Right renal cortex interstitium (tissue), 3 donors: ENCODE data around the gene LRP1-AS. TPM values are rescaled to one million over a fixed set of nuclear protein-coding genes. Genes with fewer than 3 reads are reported as not detected.

Source experiments
- DNase-seq, 3 donors: peaks; one replicate each; pipeline ENCODE4 v3.0.0-alpha.2; 2013; ENCODE audit warnings: low read depth in 3 of 3, low spot score in 2 of 3
- polyA plus RNA-seq, 3 donors: library from polyadenylated mRNA; unstranded; fragments of 120-200 nt; gene quantifications; one replicate each; pipeline ENCODE4 v1.2.1, GENCODE V29; 2013; ENCODE audit not compliant: insufficient read length in 3 of 3

LRP1-AS gene
- polyA plus RNA-seq, 3 donors: 0.44 TPM; not detected in 2

- no peak for DNase-seq
Measured at GRCh38 chr12:57161491-57161890, 14.1 kb upstream of the LRP1-AS start.

GRCh38 chr12:57160741-57161140 is 13.3 kb upstream of the LRP1-AS start:
- no peak for DNase-seq

- no peak for DNase-seq
Measured at GRCh38 chr12:57160040-57160439, 12.6 kb upstream of the LRP1-AS start.

GRCh38 chr12:57159311-57159710 is 11.9 kb upstream of the LRP1-AS start:
- no peak for DNase-seq

GRCh38 chr12:57158665-57159064 is 11.2 kb upstream of the LRP1-AS start:
- no peak for DNase-seq

- no peak for DNase-seq
Measured at GRCh38 chr12:57158186-57158585, 10.8 kb upstream of the LRP1-AS start.

- DNase-seq: no peak
Measured at GRCh38 chr12:57157588-57158173, 10.3 kb upstream of the LRP1-AS start.

GRCh38 chr12:57156701-57157403 is 9.4 kb upstream of the LRP1-AS start:
- DNase-seq: no peak

- DNase-seq: no peak
Measured at GRCh38 chr12:57154804-57155434, 7.5 kb upstream of the LRP1-AS start.

- no peak for DNase-seq
Measured at GRCh38 chr12:57154076-57154475, 6.7 kb upstream of the LRP1-AS start.

GRCh38 chr12:57153415-57153997 is 6.1 kb upstream of the LRP1-AS start:
- no peak for DNase-seq

GRCh38 chr12:57152639-57153038 is 5.2 kb upstream of the LRP1-AS start:
- DNase-seq: no peak

- no peak for DNase-seq
Measured at GRCh38 chr12:57151741-57152630, 4.6 kb upstream of the LRP1-AS start.

GRCh38 chr12:57150400-57151000 is 3.1 kb upstream of the LRP1-AS start:
- no peak for DNase-seq

- DNase-seq: no peak
Measured at GRCh38 chr12:57149245-57149900, 2.0 kb upstream of the LRP1-AS start.

GRCh38 chr12:57148469-57149244 is 1.2 kb upstream of the LRP1-AS start:
- no peak for DNase-seq

GRCh38 chr12:57146092-57146491 is 1.3 kb downstream of the LRP1-AS start:
- no peak for DNase-seq

GRCh38 chr12:57145460-57146059 is 1.9 kb downstream of the LRP1-AS start:
- DNase-seq: no peak

- DNase-seq: no peak
Measured at GRCh38 chr12:57143454-57143853, 4.0 kb downstream of the LRP1-AS start.
